ENCODE results near the gene CTXND1. TPM values are rescaled to one million over a fixed set of nuclear protein-coding genes. Genes with fewer than 3 reads are reported as not detected.

The CTXND1 gene
- total and polyA plus RNA-seq, 2 of the 8 experiments (the other 6 are each of a cell fraction or from before 2014, with no cell fraction given): 0.03 TPM; not detected in 1

DNA sequence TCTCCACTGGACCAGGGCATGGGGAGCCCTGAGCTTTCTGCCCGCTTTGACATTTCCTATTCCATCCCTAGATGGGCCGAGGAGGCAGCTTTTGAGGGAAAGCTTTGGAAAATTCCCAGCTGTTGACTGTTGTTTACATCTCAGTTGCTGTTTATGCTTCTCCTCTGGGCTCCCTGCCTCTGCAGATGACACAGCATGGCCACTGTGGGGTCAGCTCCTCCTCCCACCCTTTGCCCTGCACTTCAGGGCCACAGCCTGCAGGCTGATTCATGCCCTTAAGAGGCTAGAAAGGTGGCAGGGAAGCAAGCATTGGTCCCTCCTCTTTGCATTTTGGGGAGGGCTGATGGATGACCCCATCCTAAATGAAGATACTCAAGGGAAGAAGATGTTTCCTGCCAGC lies 8.5 kb upstream of the CTXND1 start:
- Histone ChIP-seq H2BK12ac (ENCODE audit: low read depth, low read length) (no peak overlapping the region), H4K91ac (replicated peaks; ENCODE audit: insufficient read length, low read length) (no peak overlapping the region), H3K79me2 (ENCODE audit: control insufficient read depth in 1 of 2, insufficient read depth in 2 of 2, low read length in 2 of 2) (no peaks in the 10 kb centered on the region), H2AK5ac (ENCODE audit: low read depth, low read length) (no peak overlapping the region), H3K9ac (replicated peaks in 1 of 4; ENCODE audit: extremely low read depth in 1 of 4, low read depth in 3 of 4, low read length in 3 of 4) (no peak overlapping the region), H2BK20ac (ENCODE audit: low read length) (no peak overlapping the region), H3K4me3 (ENCODE audit: extremely low read depth in 1 of 4, insufficient read depth in 2 of 4, low read depth in 3 of 4, low read length in 4 of 4) (no peak overlapping the region), H4K8ac (ENCODE audit: extremely low read depth, insufficient read depth, low read length) (no peak overlapping the region), H2AFZ (ENCODE audit: low read length) (no peak overlapping the region), H3K27me3 (replicated peaks in 1 of 4; ENCODE audit: control insufficient read depth in 3 of 4, extremely low read depth in 1 of 4, insufficient read depth in 3 of 4, low read length in 3 of 4) (peaks cover 0 to 3% (median 0%) of the 10 kb centered on the region in 4 experiments; a peak in 1 of 7 replicates), H3K27ac (ENCODE audit: low read depth, low read length) (no peak overlapping the region), H4K20me1 (replicated peaks in 1 of 2; ENCODE audit: control insufficient read depth in 1 of 2, insufficient read depth in 2 of 2, low read length in 2 of 2) (no peaks in the 10 kb centered on the region), H3K4me1 (replicated peaks in 1 of 4; ENCODE audit: control insufficient read depth in 3 of 4, insufficient read depth in 4 of 4, low read length in 3 of 4) (no peaks in the 10 kb centered on the region), H4K5ac (ENCODE audit: insufficient read length, low read depth, low read length) (no peak overlapping the region), H3K4me2 (ENCODE audit: insufficient read depth in 1 of 2, low read depth in 2 of 2, low read length in 2 of 2) (no peak overlapping the region), H3K23ac (ENCODE audit: insufficient read length) (no peak overlapping the region), H3K56ac (replicated peaks; ENCODE audit: insufficient read length, low read depth, low read length) (no peak overlapping the region), H3K79me1 (ENCODE audit: low read depth, low read length) (no peaks in the 10 kb centered on the region), H2BK120ac (replicated peaks; ENCODE audit: low read depth, low read length) (no peak overlapping the region), H3K23me2 (ENCODE audit: low read depth, low read length) (no peaks in the 10 kb centered on the region), H2BK15ac (ENCODE audit: low read length) (no peak overlapping the region), H3K18ac (ENCODE audit: extremely low read depth, low read length) (no peak overlapping the region), H3K14ac (ENCODE audit: insufficient read length) (no peak overlapping the region), H3K4ac (replicated peaks; ENCODE audit: insufficient read length, low read depth, low read length) (no peak overlapping the region), H3K9me3 (ENCODE audit: insufficient read depth in 2 of 2, low read depth in 1 of 2, low read length in 1 of 2) (no peaks in the 10 kb centered on the region), H2BK5ac (ENCODE audit: low read depth, low read length) (no peak overlapping the region), H3K36me3 (ENCODE audit: control insufficient read depth in 2 of 4, insufficient read depth in 4 of 4, low read length in 3 of 4) (no peaks in the 10 kb centered on the region)
- CTCF ChIA-PET (ENCODE audit: partially characterized antibody): interaction anchor here (0.6 to 1.6 kb wide), 5 partner anchors 17 to 95 kb away, joined by 3 to 7 read pairs (median 3); no protein-coding TSS in a partner anchor
- DNase-seq (ENCODE audit: low read depth in 1 of 2, low spot score in 2 of 2): no peak
- 91% methylated on average over 2 of the region's 2 CpGs; no CpG with 5 or more reads in 1 of the 2 experiments for WGBS, 2 experiments (ENCODE audit: extremely low coverage in 1 of 2, insufficient coverage in 1 of 2, insufficient read length in 1 of 2, insufficient replicate concordance in 2 of 2, low coverage in 1 of 2, low lambda C conversion rate in 2 of 2, missing lambda C conversion rate in 1 of 2)
- FAIRE-seq: no peak
- POLR2A ChIA-PET (ENCODE audit: partially characterized antibody): interaction anchor here (1.5 kb wide), 1 partner anchor 10 kb away, joined by 3 read pairs; no protein-coding TSS in a partner anchor
- no peak for TF ChIP-seq SAP30 (IDR thresholded peaks at IDR 0.05; ENCODE audit: insufficient read depth, insufficient replicate concordance, low read length)
- TF ChIP-seq HDAC2 (IDR thresholded peaks at IDR 0.05; ENCODE audit: borderline replicate concordance in 1 of 2, low read depth in 2 of 2, low read length in 2 of 2): no peak
- TF ChIP-seq ASH2L (IDR thresholded peaks at IDR 0.05; ENCODE audit: low read length): no peak
- no peak for TF ChIP-seq MAFK (IDR thresholded peaks at IDR 0.05; ENCODE audit: low read depth, low read length)
- no peak for TF ChIP-seq POU5F1 (IDR thresholded peaks at IDR 0.05; ENCODE audit: low read depth, low read length)
- no peak for TF ChIP-seq GTF2F1 (IDR thresholded peaks at IDR 0.05; ENCODE audit: borderline replicate concordance, low read depth, low read length)
- TF ChIP-seq SIX5 (IDR thresholded peaks at IDR 0.05; ENCODE audit: low read depth, low read length): no peak
- no peak for TF ChIP-seq CREB1 (IDR thresholded peaks at IDR 0.05)
- TF ChIP-seq RAD21 (IDR thresholded peaks at IDR 0.05 in 1 of 2, conservative IDR thresholded peaks at IDR 0.05 in 1 of 2; ENCODE audit: low read depth in 2 of 2, low read length in 2 of 2): no peak
- no peak for TF ChIP-seq PHF8 (conservative IDR thresholded peaks at IDR 0.05; ENCODE audit: low read depth, low read length)
- no peak for TF ChIP-seq SIRT6 (IDR thresholded peaks at IDR 0.05; ENCODE audit: low read length)
- TF ChIP-seq EZH2 (IDR thresholded peaks at IDR 0.05; ENCODE audit: low read depth, low read length, severe bottlenecking): no peak
- TF ChIP-seq POLR2AphosphoS5 (IDR thresholded peaks at IDR 0.05; ENCODE audit: low read depth, low read length): no peak
- TF ChIP-seq CTBP2 (IDR thresholded peaks at IDR 0.05; ENCODE audit: borderline replicate concordance, insufficient read depth, insufficient read length, low read length): no peak

All from H1 (cell line).